GM12878 (cell line): Measurements from ENCODE around the gene SRCIN1. TPM values are rescaled to one million over a fixed set of nuclear protein-coding genes. Genes with fewer than 3 reads are reported as not detected.

ENCODE experiments used
- ATAC-seq: fragments of 200-7000 bp; cut with Tn5 transposase; 3 replicates; pipeline ENCODE4 v1.9.1; 2020; ENCODE audit warnings: mild to moderate bottlenecking, moderate library complexity
- BruUV-seq: library from RNA; stranded (reverse); fragments of 400-500 nt; replicated peaks from 2 replicates; lab custom pipeline; 2021; lab: Mats Ljungman, UMichigan
- CTCF ChIA-PET: fragments of 300-600 bp; sonication (Branson Sonifier 250); formaldehyde crosslinking; extraction: SDS; loops from one replicate; lab custom pipeline; 2021; ENCODE audit warnings: inconsistent platforms; lab: Yijun Ruan, JAX
- POLR2A ChIA-PET: fragments of 350-600 bp; formaldehyde crosslinking; extraction: SDS; loops from one replicate; lab custom pipeline; 2021; ENCODE audit warnings: inconsistent platforms; lab: Charles Lee
- RAD21 ChIA-PET: fragments of 300-600 bp; sonication (Branson Sonifier 250); formaldehyde crosslinking; loops from one replicate; lab custom pipeline; 2023; ENCODE audit warnings: antibody characterized with exemption; ENCODE audit not compliant: unreplicated experiment; lab: Charles Lee
- SMC1A ChIA-PET: fragments of 300-600 bp; sonication (Branson Sonifier 250); formaldehyde crosslinking; loops from one replicate; lab custom pipeline; 2023; ENCODE audit not compliant: unreplicated experiment, uncharacterized antibody; lab: Charles Lee
- DNase-seq: peaks from one replicate; pipeline ENCODE4 v3.0.0-alpha.2; 2011; ENCODE audit warnings: low read depth, low spot score
- FAIRE-seq: peaks from 3 replicates; lab custom pipeline; 2011; peaks lifted over from hg19 to GRCh38; lab: Jason Lieb, UNC
- H2AFZ ChIP-seq: 2 replicates; pipeline ENCODE4 v1.6.0; 2011; ENCODE audit warnings: low read depth, low read length, control low read depth; ENCODE audit not compliant: control insufficient read depth
- H3K27ac ChIP-seq: 2 replicates; pipeline ENCODE4 v1.5.1; 2011; ENCODE audit warnings: control low read depth; ENCODE audit not compliant: control insufficient read depth, insufficient read depth
- H3K27me3 ChIP-seq, 2 experiments: replicated peaks in 1 of 2; 2 replicates each; pipeline versions ENCODE4 v1.6.0 to v1.6.1; 2011; ENCODE audit warnings: low read length in 1 of 2; ENCODE audit not compliant: control insufficient read depth in 2 of 2, insufficient read depth in 2 of 2
- H3K36me3 ChIP-seq, 2 experiments: 2 replicates each; pipeline ENCODE4 v1.5.1; 2011; ENCODE audit warnings: low read length in 1 of 2; ENCODE audit not compliant: control insufficient read depth in 2 of 2, insufficient read depth in 2 of 2
- H3K4me1 ChIP-seq: 2 replicates; pipeline ENCODE4 v1.6.1; 2011; ENCODE audit warnings: mild to moderate bottlenecking, low read length, moderate library complexity, mixed read lengths; ENCODE audit not compliant: control insufficient read depth, insufficient read depth
- H3K4me2 ChIP-seq: 2 replicates; pipeline ENCODE4 v1.6.0; 2011; ENCODE audit warnings: control low read depth; ENCODE audit not compliant: control insufficient read depth, insufficient read depth
- H3K4me3 ChIP-seq: fragments of 200-600 bp; sonication (generic); 2 replicates; pipeline ENCODE4 v1.5.1; 2016
- H3K79me2 ChIP-seq: 2 replicates; pipeline ENCODE4 v1.6.0; 2011; ENCODE audit warnings: low read length; ENCODE audit not compliant: control insufficient read depth, insufficient read depth
- H3K9ac ChIP-seq: 2 replicates; pipeline ENCODE4 v1.8.0; 2011; ENCODE audit warnings: low read length, control low read depth, mixed read lengths; ENCODE audit not compliant: control insufficient read depth, insufficient read depth
- H3K9me3 ChIP-seq: replicated peaks from 3 replicates; pipeline ENCODE4 v1.5.1; 2011; ENCODE audit warnings: mild to moderate bottlenecking, low read length; ENCODE audit not compliant: control insufficient read depth, insufficient read depth
- H4K20me1 ChIP-seq: 2 replicates; pipeline ENCODE4 v1.6.0; 2011; ENCODE audit not compliant: control insufficient read depth, insufficient read depth
- ATF3 ChIP-seq: IDR thresholded peaks from 2 replicates; pipeline ENCODE4 v1.6.1; 2011; ENCODE audit warnings: low read depth, mild to moderate bottlenecking, low read length, moderate library complexity, borderline replicate concordance; ENCODE audit errors: extremely low read depth
- CBX3 ChIP-seq: fragments of 200-600 bp; sonication (generic); IDR thresholded peaks from 2 replicates; pipeline ENCODE4 v1.6.1; 2016; ENCODE audit warnings: low read depth, borderline replicate concordance
- CHD1 ChIP-seq: IDR thresholded peaks from 2 replicates; pipeline ENCODE4 v1.6.1; 2012; ENCODE audit warnings: low read depth, low read length, improper control_type of control experiment
- EGR1 ChIP-seq, 2 experiments: IDR thresholded peaks; 1 replicate in 1 of 2; 2 replicates in 1 of 2; pipeline ENCODE4 v1.6.1; 2011 to 2012; ENCODE audit warnings: low read depth in 2 of 2, low read length in 2 of 2, borderline replicate concordance in 1 of 2, mild to moderate bottlenecking in 1 of 2, moderate library complexity in 1 of 2
- IRF5 ChIP-seq: fragments of 450-650 bp; IDR thresholded peaks from 2 replicates; pipeline ENCODE4 v1.6.1; 2017; ENCODE audit warnings: borderline replicate concordance
- LARP7 ChIP-seq: fragments of 450-650 bp; IDR thresholded peaks from 2 replicates; pipeline ENCODE4 v1.6.1; 2017; ENCODE audit warnings: mild to moderate bottlenecking
- MEF2A ChIP-seq: IDR thresholded peaks from 2 replicates; pipeline ENCODE4 v1.6.1; 2011; ENCODE audit warnings: low read depth, mild to moderate bottlenecking, low read length, moderate library complexity; ENCODE audit not compliant: insufficient read depth
- MXI1 ChIP-seq: fragments of 150-350 bp; IDR thresholded peaks from 2 replicates; pipeline ENCODE4 v1.6.1; 2011; ENCODE audit warnings: low read depth, mild to moderate bottlenecking, inconsistent platforms, low read length, improper control_type of control experiment
- NFYB ChIP-seq: IDR thresholded peaks from 2 replicates; pipeline ENCODE4 v1.6.1; 2011; ENCODE audit warnings: low read depth, mild to moderate bottlenecking, low read length, improper control_type of control experiment, moderate library complexity; ENCODE audit not compliant: insufficient read depth
- SREBF1 ChIP-seq: IDR thresholded peaks from 2 replicates; pipeline ENCODE4 v1.6.1; 2012; ENCODE audit warnings: mild to moderate bottlenecking, low read length
- SUZ12 ChIP-seq: fragments of 200-600 bp; sonication (generic); IDR thresholded peaks from one replicate; pipeline ENCODE4 v1.6.1; 2018; ENCODE audit warnings: antibody characterized with exemption, mild to moderate bottlenecking; ENCODE audit not compliant: unreplicated experiment
- ZBTB11 ChIP-seq: fragments of 450-650 bp; formaldehyde crosslinking; IDR thresholded peaks from 2 replicates; pipeline ENCODE4 v1.5.0; 2022; ENCODE audit warnings: mild to moderate bottlenecking, missing genetic modification characterization
- ZNF687 ChIP-seq: fragments of 450-650 bp; IDR thresholded peaks from 2 replicates; pipeline ENCODE4 v1.6.1; 2017; ENCODE audit warnings: mild to moderate bottlenecking, moderate library complexity
- WGBS: methylation state at CpG from one replicate; pipeline ENCODE4 v1.1.6; 2016; ENCODE audit warnings: low lambda C conversion rate; ENCODE audit not compliant: insufficient replicate concordance, insufficient coverage; ENCODE audit errors: missing lambda C conversion rate; 5-methylcytosine and 5-hydroxymethylcytosine counted together
- in situ Hi-C: fragments of 300-500 bp; cut with MboI; formaldehyde crosslinking; loops from 9 replicates; pipeline ENCODE4 v1.14.3; 2018; ENCODE audit warnings: mixed read lengths
- intact Hi-C: fragments of 100-400 bp; cut with micrococcal nuclease; formaldehyde crosslinking; loops from one replicate; pipeline ENCODE4 v1.14.2; 2022; ENCODE audit not compliant: unreplicated experiment
- polyA plus RNA-seq, 11 experiments: library from polyadenylated mRNA; depleted of rRNA in 4 of 11; unstranded in 6 of 11; stranded (reverse) in 5 of 11; fragments of >200 nt; fragmentation: Nextera tagmentation in 4 of 11; fragmentation: Illumina TruSeq in 1 of 11; extraction: Ambion mirVana in 4 of 11; extraction: Trizol in 1 of 11; gene quantifications; 1 replicate in 1 of 11; 2 replicates in 10 of 11; pipeline versions ENCODE4 v1.2.1 to v1.2.3, GENCODE V29; 2011 to 2016; ENCODE audit warnings: inconsistent platforms in 2 of 11, missing spikeins in 2 of 11, low read depth in 1 of 11
- total RNA-seq, 4 experiments: library from RNA; depleted of rRNA in 3 of 4; stranded (reverse); fragments of >200 nt in 3 of 4; fragmentation: Illumina TruSeq in 1 of 4; extraction: Trizol in 1 of 4; gene quantifications; 2 replicates each; pipeline versions ENCODE4 v1.2.1 to v1.2.3, GENCODE V29; 2013 to 2021

The SRCIN1 gene
- total and polyA plus RNA-seq, 10 of the 15 experiments (the other 5 are each of a cell fraction or from before 2014, with no cell fraction given) = under 0.01 to 0.74 (median 0.20) TPM; not detected in 3

GRCh38 chr17:38611872-38612376, 6.2 kb upstream of the SRCIN1 start:
- H3K9me3 ChIP-seq = peaks cover 5% of the 10 kb centered on the region; the same call in 2 of the 3 replicates
- no peaks in the 10 kb centered on the region for H3K79me2 ChIP-seq
- H3K27me3 ChIP-seq = peaks cover 0 to 6% of the 10 kb centered on the region in 2 experiments; a peak in 2 of 4 replicates
- 72% methylated on average over 6 of the region's 6 CpGs for WGBS
- DNase-seq (no peak), ATAC-seq (no peak), FAIRE-seq (no peak)
- H3K4me3 ChIP-seq = no peak overlapping the region
- H3K4me2 ChIP-seq = no peak overlapping the region
- intact Hi-C loops = no loop called here
- no peak overlapping the region for H3K27ac ChIP-seq
- no peaks in the 10 kb centered on the region for H4K20me1 ChIP-seq
- in situ Hi-C loops = no loop called here
- RAD21 ChIA-PET = no interaction called here
- CTCF ChIA-PET = interaction anchor here (1.6 kb wide), 1 partner anchor 51 kb away, joined by 5 read pairs; no protein-coding TSS in a partner anchor
- BruUV-seq = no TSS peak
- POLR2A ChIA-PET = no interaction called here
- SMC1A ChIA-PET = interaction anchor here (1.0 to 1.1 kb wide), 2 partner anchors 8 to 90 kb away, joined by 3 to 4 read pairs; no protein-coding TSS in a partner anchor
- H2AFZ ChIP-seq = no peak overlapping the region
- peaks cover 14% of the 10 kb centered on the region for H3K4me1 ChIP-seq
- no peaks in the 10 kb centered on the region for H3K36me3 ChIP-seq
- H3K9ac ChIP-seq = no peak overlapping the region
- no peak for TF ChIP-seq EGR1 (IDR thresholded peaks at IDR 0.05; ENCODE audit: borderline replicate concordance in 1 of 2, low read depth in 2 of 2, low read length in 2 of 2)
- TF ChIP-seq MEF2A = no peak
- TF ChIP-seq SREBF1 = no peak
- TF ChIP-seq LARP7 = no peak
- TF ChIP-seq ATF3 = no peak
- no peak for TF ChIP-seq NFYB
- no peak for TF ChIP-seq ZNF687
- no peak for TF ChIP-seq CHD1
- TF ChIP-seq CBX3 = no peak
- no peak for TF ChIP-seq MXI1
- TF ChIP-seq ZBTB11 (CRISPR knock-in tag) = no peak
- no peak for TF ChIP-seq SUZ12
- no peak for TF ChIP-seq IRF5
